GM23248 (cell line): Measurements from ENCODE around the gene STPG1.

Source experiments
- EZH2 ChIP-seq: fragments of 200-600 bp; sonication (generic); IDR thresholded peaks from 2 replicates; pipeline ENCODE4 v1.6.1; 2018; ENCODE audit warnings: antibody characterized with exemption, mild to moderate bottlenecking; ENCODE audit not compliant: insufficient read depth, poor library complexity, severe bottlenecking
- EZH2phosphoT487 ChIP-seq: fragments of 200-600 bp; sonication (generic); IDR thresholded peaks from 2 replicates; pipeline ENCODE4 v1.6.1; 2018; ENCODE audit warnings: antibody characterized with exemption, moderate library complexity, mild to moderate bottlenecking, low read depth; ENCODE audit not compliant: insufficient read depth

DNA sequence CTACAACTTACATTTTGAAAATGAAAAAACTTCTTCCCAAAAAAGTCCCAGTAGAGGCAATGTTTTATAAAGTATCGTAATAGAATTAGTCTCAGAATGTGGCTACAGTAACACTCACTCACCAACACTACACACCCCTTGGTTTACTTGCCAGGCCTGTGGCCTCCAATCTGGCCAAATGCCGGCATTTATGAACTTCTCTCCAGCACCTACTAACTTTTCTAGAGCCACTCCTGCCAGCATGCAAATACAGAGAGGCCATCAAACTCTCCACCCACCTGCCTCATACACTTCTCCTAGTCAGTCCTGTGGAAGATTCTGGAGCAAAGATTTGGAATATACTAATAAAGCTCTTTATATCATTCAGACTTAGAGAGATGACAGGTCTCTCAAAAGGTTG is 32.3 kb downstream of the STPG1 start:
- no peak for TF ChIP-seq EZH2
- TF ChIP-seq EZH2phosphoT487: no peak
